LoVo (cell line): ENCODE data around the gene CUX1.

ENCODE experiments used
- DNase-seq: peaks from one replicate; pipeline ENCODE4 v3.0.0-alpha.2; 2016; ENCODE audit warnings: low spot score

Gene CUX1

GRCh38 chr7:101936611-101937231 lies 119.3 kb downstream of the CUX1 start:
- peak; percentile 78 for DNase-seq

GRCh38 chr7:101937717-101938514 lies 120.5 kb downstream of the CUX1 start:
- DNase-seq: no peak

- DNase-seq: no peak
Measured at GRCh38 chr7:101939136-101939695, 121.8 kb downstream of the CUX1 start.

- DNase-seq: no peak
Measured at GRCh38 chr7:101940151-101940550, 122.7 kb downstream of the CUX1 start.

GRCh38 chr7:101940830-101941229 lies 123.4 kb downstream of the CUX1 start:
- no peak for DNase-seq

GRCh38 chr7:101941481-101942383 lies 124.3 kb downstream of the CUX1 start:
- DNase-seq: peak; percentile 89

GRCh38 chr7:101942603-101943210 lies 125.3 kb downstream of the CUX1 start:
- DNase-seq: peak; percentile 46

- no peak for DNase-seq
Measured at GRCh38 chr7:101943306-101943705, 125.9 kb downstream of the CUX1 start.

GRCh38 chr7:101943889-101944600 lies 126.6 kb downstream of the CUX1 start:
- DNase-seq: no peak

GRCh38 chr7:101944611-101945010 lies 127.2 kb downstream of the CUX1 start:
- no peak for DNase-seq

GRCh38 chr7:101945034-101945758 lies 127.8 kb downstream of the CUX1 start:
- no peak for DNase-seq

GRCh38 chr7:101947899-101948298 lies 130.5 kb downstream of the CUX1 start:
- no peak for DNase-seq

GRCh38 chr7:101948650-101949049 lies 131.2 kb downstream of the CUX1 start:
- no peak for DNase-seq

GRCh38 chr7:101950450-101951119 lies 133.2 kb downstream of the CUX1 start:
- DNase-seq: no peak

GRCh38 chr7:101951757-101952156 lies 134.3 kb downstream of the CUX1 start:
- no peak for DNase-seq

GRCh38 chr7:101952355-101953247 lies 135.2 kb downstream of the CUX1 start:
- DNase-seq: no peak

- DNase-seq: no peak
Measured at GRCh38 chr7:101953248-101953819, 135.9 kb downstream of the CUX1 start.

- DNase-seq: no peak
Measured at GRCh38 chr7:101954499-101954898, 137.1 kb downstream of the CUX1 start.

GRCh38 chr7:101956130-101956529 lies 138.7 kb downstream of the CUX1 start:
- no peak for DNase-seq
